HFF-Myc (cell line): ENCODE results near the gene AMZ1.

Source experiments
- DNase-seq: peaks from one replicate; pipeline ENCODE4 v3.0.0-alpha.2; 2011; ENCODE audit warnings: low read depth; ENCODE audit errors: extremely low read depth
- H3K4me3 ChIP-seq: replicated peaks from 2 replicates; pipeline ENCODE4 v1.5.1; 2011; ENCODE audit warnings: low read depth, mild to moderate bottlenecking, control low read depth, low read length
- TF ChIP-seq, protein P1 (sequence below): IDR thresholded peaks from 2 replicates; pipeline ENCODE4 v1.5.1; 2012; ENCODE audit warnings: mild to moderate bottlenecking, low read depth, low read length, control low read depth; ENCODE audit errors: missing control alignments

AMZ1 gene

DNA sequence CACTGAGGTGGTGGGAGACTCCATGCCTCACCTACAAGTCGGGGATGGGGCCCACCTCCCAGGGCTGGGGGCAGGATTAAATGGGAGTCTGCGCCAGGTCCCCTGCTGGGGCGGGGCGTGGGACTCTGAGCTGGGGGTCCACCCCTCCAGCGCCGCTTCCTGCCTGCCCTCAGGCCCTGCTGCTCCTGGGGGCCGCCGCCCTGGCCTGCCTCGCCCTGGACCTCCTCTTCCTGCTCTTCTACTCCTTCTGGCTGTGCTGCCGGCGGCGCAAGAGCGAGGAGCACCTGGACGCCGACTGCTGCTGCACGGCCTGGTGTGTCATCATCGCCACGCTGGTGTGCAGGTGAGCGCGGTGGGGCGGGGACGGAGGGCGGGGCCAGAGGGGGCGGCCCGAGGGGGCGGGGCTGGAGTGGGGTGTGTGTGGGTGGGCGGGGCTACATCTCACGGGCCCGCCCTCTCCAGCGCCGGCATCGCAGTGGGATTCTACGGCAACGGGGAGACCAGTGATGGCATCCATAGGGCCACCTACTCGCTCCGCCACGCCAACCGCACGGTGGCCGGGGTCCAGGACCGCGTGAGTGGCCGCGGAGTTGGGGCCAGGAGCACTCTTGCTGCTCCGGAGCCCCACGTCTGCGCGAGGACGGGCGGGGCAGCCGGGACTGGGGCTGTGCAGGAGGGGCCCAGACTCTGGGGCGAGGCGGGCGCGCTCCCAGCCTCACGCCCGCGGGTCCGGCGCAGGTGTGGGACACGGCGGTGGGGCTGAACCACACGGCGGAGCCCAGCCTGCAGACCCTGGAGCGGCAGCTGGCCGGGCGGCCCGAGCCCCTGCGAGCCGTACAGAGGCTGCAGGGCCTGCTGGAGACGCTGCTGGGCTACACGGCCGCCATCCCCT is 41.1 kb upstream of the AMZ1 start:
- TF ChIP-seq, protein P1, sequence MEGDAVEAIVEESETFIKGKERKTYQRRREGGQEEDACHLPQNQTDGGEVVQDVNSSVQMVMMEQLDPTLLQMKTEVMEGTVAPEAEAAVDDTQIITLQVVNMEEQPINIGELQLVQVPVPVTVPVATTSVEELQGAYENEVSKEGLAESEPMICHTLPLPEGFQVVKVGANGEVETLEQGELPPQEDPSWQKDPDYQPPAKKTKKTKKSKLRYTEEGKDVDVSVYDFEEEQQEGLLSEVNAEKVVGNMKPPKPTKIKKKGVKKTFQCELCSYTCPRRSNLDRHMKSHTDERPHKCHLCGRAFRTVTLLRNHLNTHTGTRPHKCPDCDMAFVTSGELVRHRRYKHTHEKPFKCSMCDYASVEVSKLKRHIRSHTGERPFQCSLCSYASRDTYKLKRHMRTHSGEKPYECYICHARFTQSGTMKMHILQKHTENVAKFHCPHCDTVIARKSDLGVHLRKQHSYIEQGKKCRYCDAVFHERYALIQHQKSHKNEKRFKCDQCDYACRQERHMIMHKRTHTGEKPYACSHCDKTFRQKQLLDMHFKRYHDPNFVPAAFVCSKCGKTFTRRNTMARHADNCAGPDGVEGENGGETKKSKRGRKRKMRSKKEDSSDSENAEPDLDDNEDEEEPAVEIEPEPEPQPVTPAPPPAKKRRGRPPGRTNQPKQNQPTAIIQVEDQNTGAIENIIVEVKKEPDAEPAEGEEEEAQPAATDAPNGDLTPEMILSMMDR = no peak
- H3K4me3 ChIP-seq = no peak overlapping the region

GRCh38 chr7:2647594-2648172 is 40.3 kb upstream of the AMZ1 start:
- no peak overlapping the region for H3K4me3 ChIP-seq
- no peak for DNase-seq
- TF ChIP-seq, protein P1 = no peak

More for the DNA sequence above, 41.1 kb upstream of the AMZ1 start:
- DNase-seq = no peak

DNA sequence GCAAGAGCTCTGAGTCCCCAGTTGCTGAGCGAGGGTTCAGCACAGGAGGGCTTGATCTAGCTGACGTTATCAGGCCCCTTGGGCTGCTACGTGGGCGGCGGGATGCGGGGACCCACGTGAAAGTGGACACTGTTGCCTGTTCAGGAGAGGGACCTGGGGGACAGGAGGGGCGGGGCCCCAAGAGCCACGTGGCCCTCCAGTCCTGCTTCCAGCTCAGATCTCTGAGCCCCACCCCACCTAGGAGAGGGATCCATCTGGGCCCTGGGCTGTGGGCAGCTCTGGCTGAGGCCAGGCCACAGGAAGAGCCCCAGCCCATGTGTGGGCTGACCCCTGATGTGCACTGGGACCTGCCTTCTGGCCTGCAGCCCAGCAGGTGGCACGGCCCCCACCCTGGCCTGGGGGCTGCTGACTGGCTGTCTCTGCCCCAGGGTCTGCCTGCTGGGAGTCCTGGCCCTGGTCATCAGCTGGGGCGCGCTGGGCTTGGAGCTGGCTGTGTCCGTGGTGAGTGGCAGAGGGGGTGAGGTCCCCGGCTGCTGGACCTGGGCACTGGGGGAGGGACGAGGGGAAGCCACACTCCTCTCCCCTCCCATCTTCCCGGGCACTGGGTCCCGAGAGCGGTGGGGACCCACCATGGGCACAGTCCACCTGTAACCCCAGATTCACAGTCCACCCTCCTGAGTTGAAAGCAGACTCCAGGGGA is 38.7 kb upstream of the AMZ1 start:
- TF ChIP-seq, protein P1 = no peak
- no peak for DNase-seq
- H3K4me3 ChIP-seq = no peak overlapping the region

DNA sequence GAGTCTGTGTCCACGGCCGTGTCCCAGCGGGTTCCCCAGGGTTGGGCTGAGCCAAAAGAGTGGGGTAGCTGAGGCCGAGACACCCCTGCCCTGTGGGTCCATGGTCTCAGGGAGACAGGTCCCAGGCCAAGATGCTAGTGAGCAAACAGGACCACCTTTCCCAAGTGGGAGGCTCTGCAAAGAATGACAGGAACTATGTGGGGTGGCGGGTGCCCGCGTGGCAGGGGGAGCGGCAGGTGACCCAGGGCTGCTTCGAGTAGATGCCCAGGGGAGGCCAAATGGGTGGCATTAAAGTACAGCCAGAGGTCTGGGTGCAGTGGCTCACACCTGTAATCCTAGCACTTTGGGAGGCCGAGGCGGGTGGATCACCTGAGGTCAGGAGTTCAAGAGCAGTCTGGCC is 38.0 kb upstream of the AMZ1 start:
- TF ChIP-seq, protein P1 = no peak
- no peak overlapping the region for H3K4me3 ChIP-seq
- no peak for DNase-seq

GRCh38 chr7:2650451-2650850 is 37.6 kb upstream of the AMZ1 start:
- no peak overlapping the region for H3K4me3 ChIP-seq
- TF ChIP-seq, protein P1 = no peak
- DNase-seq = no peak

DNA sequence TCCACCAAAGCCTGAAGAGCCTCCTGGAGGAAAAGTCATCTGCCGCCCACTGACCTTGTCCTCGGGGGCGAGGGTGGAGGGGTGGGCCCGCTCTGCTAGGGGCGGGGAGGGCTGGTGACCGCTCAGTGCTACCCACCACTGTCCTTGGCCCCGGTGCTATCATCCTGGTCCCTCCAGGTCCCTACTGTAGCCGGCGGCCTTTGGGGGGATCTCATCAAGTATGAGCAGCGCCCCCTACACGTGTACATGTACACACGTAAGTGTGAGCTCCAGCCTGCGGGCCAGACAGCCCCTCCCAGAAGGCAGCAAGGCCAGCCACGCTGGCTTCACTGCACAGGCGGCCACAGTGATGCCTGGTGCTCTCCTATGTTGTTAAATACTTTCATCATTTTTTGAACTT is 36.7 kb upstream of the AMZ1 start:
- H3K4me3 ChIP-seq = no peak overlapping the region
- DNase-seq = no peak
- TF ChIP-seq, protein P1 = no peak
